Glomerular endothelial cell (primary cell): ENCODE measurements around the gene CUX1. TPM values are rescaled to one million over a fixed set of nuclear protein-coding genes. Genes with fewer than 3 reads are reported as not detected.
"Not testable (repeated sequence)": the region's sequence is repeated elsewhere in the genome, so short reads cannot be mapped to it uniquely, and the experiment has no call there.

Source experiments
- DNase-seq: peaks from one replicate; pipeline ENCODE4 v3.0.0-alpha.2; 2011; ENCODE audit warnings: low read depth, low spot score; ENCODE audit errors: extremely low read depth
- total RNA-seq: library from RNA; depleted of rRNA; stranded (reverse); fragments of >200 nt; gene quantifications from 2 replicates; pipeline ENCODE4 v1.2.3, GENCODE V29; 2015

CUX1 gene
- total RNA-seq, 1 donor from 2014 or later = 62.0 TPM

GRCh38 chr7:101846800-101847538 lies 29.5 kb downstream of the CUX1 start:
- no peak for DNase-seq

GRCh38 chr7:101848208-101848951 lies 31.0 kb downstream of the CUX1 start:
- no peak for DNase-seq

- DNase-seq = not testable (repeated sequence)
Observed at GRCh38 chr7:101849314-101849713, 31.9 kb downstream of the CUX1 start.

GRCh38 chr7:101852364-101852763 lies 34.9 kb downstream of the CUX1 start:
- not testable (repeated sequence) for DNase-seq

- no peak for DNase-seq
Observed at GRCh38 chr7:101853684-101854083, 36.3 kb downstream of the CUX1 start.

- no peak for DNase-seq
Observed at GRCh38 chr7:101854084-101854865, 36.8 kb downstream of the CUX1 start.

- peak; percentile 68 for DNase-seq
Observed at GRCh38 chr7:101856473-101857357, 39.3 kb downstream of the CUX1 start.

GRCh38 chr7:101857358-101857811 lies 40.0 kb downstream of the CUX1 start:
- DNase-seq = no peak

- no peak for DNase-seq
Observed at GRCh38 chr7:101858437-101859385, 41.3 kb downstream of the CUX1 start.

- no peak for DNase-seq
Observed at GRCh38 chr7:101859411-101860106, 42.1 kb downstream of the CUX1 start.

GRCh38 chr7:101860316-101861217 lies 43.1 kb downstream of the CUX1 start:
- DNase-seq = no peak

GRCh38 chr7:101861218-101861775 lies 43.9 kb downstream of the CUX1 start:
- DNase-seq = no peak

GRCh38 chr7:101862280-101863220 lies 45.1 kb downstream of the CUX1 start:
- no peak for DNase-seq

- no peak for DNase-seq
Observed at GRCh38 chr7:101863598-101863997, 46.2 kb downstream of the CUX1 start.

GRCh38 chr7:101864039-101864438 lies 46.6 kb downstream of the CUX1 start:
- DNase-seq = no peak

GRCh38 chr7:101865031-101865430 lies 47.6 kb downstream of the CUX1 start:
- DNase-seq = no peak
